Adrenal gland (tissue), 12 donors: Measurements from ENCODE around the gene ADAMTS13. TPM values are rescaled to one million over a fixed set of nuclear protein-coding genes. Genes with fewer than 3 reads are reported as not detected.

Source experiments
- DNase-seq, 7 donors: peaks; one replicate each; pipeline ENCODE4 v3.0.0-alpha.2; 2019 to 2020
- H3K27ac ChIP-seq, 5 donors: fragments of 200-600 bp; sonication (generic) in 4 of 5; 1 replicate in 3 of 5; 2 replicates in 2 of 5; pipeline versions ENCODE4 v1.5.1 to v1.8.0; 2016 to 2020; ENCODE audit warnings: mild to moderate bottlenecking in 1 of 5
- H3K27me3 ChIP-seq: fragments of 200-600 bp; 2 replicates; pipeline ENCODE4 v1.8.0; 2021
- H3K36me3 ChIP-seq, 2 donors: fragments of 200-600 bp; replicated peaks in 1 of 2; 1 replicate in 1 of 2; 2 replicates in 1 of 2; pipeline versions ENCODE4 v1.5.1 to v1.8.0; 2018 to 2022
- H3K4me1 ChIP-seq, 2 donors: fragments of 200-600 bp; replicated peaks in 1 of 2; 1 replicate in 1 of 2; 2 replicates in 1 of 2; pipeline versions ENCODE4 v1.5.1 to v1.8.0; 2018 to 2021
- H3K4me3 ChIP-seq, 4 donors: fragments of 200-600 bp; sonication (generic) in 3 of 4; one replicate each; pipeline ENCODE4 v1.5.1; 2016 to 2018
- H3K9me3 ChIP-seq, 3 donors: fragments of 200-600 bp; sonication (generic) in 1 of 3; replicated peaks in 1 of 3; 1 replicate in 2 of 3; 2 replicates in 1 of 3; pipeline versions ENCODE4 v1.5.1 to v1.8.0; 2016 to 2021
- POLR2A ChIP-seq, 2 donors: fragments of 450-650 bp; IDR thresholded peaks; one replicate each; pipeline ENCODE4 v1.6.1; 2017; ENCODE audit warnings: antibody characterized with exemption in 2 of 2, mild to moderate bottlenecking in 2 of 2, moderate library complexity in 1 of 2
- WGBS, 4 donors: extraction: QIAGEN DNeasy Blood & Tissue Kit in 2 of 4; methylation state at CpG; one replicate each; pipeline versions ENCODE4 v1.1.5 to v1.1.7; 2013 to 2017; 5-methylcytosine and 5-hydroxymethylcytosine counted together
- intact Hi-C, 2 donors: fragments of 100-400 bp; cut with DNase I; formaldehyde crosslinking; loops; one replicate each; pipeline versions ENCODE4 v1.14.1 to v1.15.0; 2022 to 2023
- polyA plus RNA-seq, 3 donors: library from polyadenylated mRNA; stranded (reverse); fragments of 200-250 nt in 2 of 3; fragments of 350-450 nt in 1 of 3; fragmentation: Illumina TruSeq in 1 of 3; extraction: RNeasy Lipid Tissue Mini Kit (QIAGEN cat#74804) in 1 of 3; gene quantifications; one replicate each; pipeline ENCODE4 v1.2.3, GENCODE V29; 2013 to 2014
- total RNA-seq, 9 donors: library from RNA; depleted of rRNA in 4 of 9; stranded (reverse); fragments of >200 nt in 4 of 9; fragments of 120-200 nt in 1 of 9; fragmentation: NEBNext Ultra II Directional in 1 of 9; extraction: Animal tissue kit (Norgen Biotek cat#: 25700) in 1 of 9; gene quantifications; one replicate each; pipeline versions ENCODE4 v1.1.0 to v1.2.4, GENCODE V29; 2013 to 2023
- TF ChIP-seq, protein P1 (sequence below), 6 experiments: fragments of 450-650 bp in 4 of 6; fragments of 200-600 bp in 2 of 6; sonication (generic) in 1 of 6; IDR thresholded peaks; 1 replicate in 5 of 6; 2 replicates in 1 of 6; pipeline versions ENCODE4 v1.5.1 to v1.8.0; 2016 to 2021; ENCODE audit warnings: antibody characterized with exemption in 6 of 6, mild to moderate bottlenecking in 2 of 6, moderate library complexity in 1 of 6
- donor health status: healthy with polysubstance abuse.
- donor health status: Bipolar disorder and iron deficiency.
- donor health status: DM: yes; HTN: yes; CAD: no.
- donor health status: DM: no; HTN: no; CAD: no.
- donor health status: DM: no; HTN: no; CAD: no.
- donor health status: DM: yes; HTN: yes; CAD: no.

ADAMTS13 gene
- total and polyA plus RNA-seq, 12 donors = 0.15 to 19.9 (median 2.0) TPM

DNA sequence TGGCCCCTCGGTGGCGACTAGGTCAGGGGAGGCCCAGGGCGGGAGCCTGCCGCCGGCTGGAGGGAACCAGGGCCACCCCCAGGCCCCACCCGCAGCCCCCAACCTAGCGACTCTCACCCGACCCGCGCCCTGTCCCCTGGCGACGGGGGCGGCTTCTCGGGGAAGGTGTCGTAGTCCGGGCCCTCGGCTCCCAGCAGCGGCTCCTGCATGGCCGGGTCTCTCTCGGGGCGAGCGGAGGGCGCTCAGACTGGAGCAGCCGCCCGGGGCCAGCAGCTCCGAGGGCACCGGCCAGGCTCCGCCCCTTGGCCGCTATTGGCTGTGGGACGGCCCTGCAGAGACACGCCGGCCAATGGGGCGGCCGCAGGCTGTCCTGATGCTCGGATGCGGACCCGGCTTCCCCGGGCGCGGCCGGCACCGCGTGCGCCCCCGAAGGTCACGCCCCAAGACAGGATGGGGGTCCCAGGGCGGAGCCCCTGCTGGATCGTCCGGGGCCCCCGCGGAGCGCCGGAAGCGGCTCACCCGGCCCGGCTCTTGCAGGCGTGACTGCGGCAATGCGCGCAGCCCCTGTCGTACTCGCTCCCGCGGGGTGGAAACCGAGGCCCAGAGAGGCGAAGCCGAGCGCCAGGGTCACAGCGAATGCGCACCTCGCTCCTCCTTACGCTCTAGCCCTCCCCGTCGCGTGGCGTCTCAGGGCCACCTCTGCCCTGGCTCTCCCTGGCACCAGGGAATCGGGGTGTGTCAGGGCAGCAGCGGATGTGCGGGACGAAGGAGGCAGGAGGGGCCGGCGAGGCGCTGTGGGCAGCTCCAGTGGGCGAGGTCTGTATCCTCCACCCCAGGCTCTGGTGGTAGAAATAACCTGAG lies 56.9 kb downstream of the ADAMTS13 start, which contains the start of gene SLC2A6:
Gene SLC2A6 (minus strand): TSS at position 249 of the 861 bp plus-strand sequence. CDS start 40 bp downstream, at position 209.
- DNase-seq = peak; percentile 78 to 91 (median 84)
- H3K9me3 ChIP-seq = no peaks in the 10 kb centered on the region
- peak within 1 kb of the TSS in 2 of 5 donors; percentile 37 to 51 for H3K27ac ChIP-seq
- H3K36me3 ChIP-seq = no peaks in the 10 kb centered on the region
- WGBS, 4 donors = 1 to 3% (median 1%) methylated on average over 7 to 84 of the region's 84 CpGs
- intact Hi-C loops = no loop called here
- TF ChIP-seq, protein P1, sequence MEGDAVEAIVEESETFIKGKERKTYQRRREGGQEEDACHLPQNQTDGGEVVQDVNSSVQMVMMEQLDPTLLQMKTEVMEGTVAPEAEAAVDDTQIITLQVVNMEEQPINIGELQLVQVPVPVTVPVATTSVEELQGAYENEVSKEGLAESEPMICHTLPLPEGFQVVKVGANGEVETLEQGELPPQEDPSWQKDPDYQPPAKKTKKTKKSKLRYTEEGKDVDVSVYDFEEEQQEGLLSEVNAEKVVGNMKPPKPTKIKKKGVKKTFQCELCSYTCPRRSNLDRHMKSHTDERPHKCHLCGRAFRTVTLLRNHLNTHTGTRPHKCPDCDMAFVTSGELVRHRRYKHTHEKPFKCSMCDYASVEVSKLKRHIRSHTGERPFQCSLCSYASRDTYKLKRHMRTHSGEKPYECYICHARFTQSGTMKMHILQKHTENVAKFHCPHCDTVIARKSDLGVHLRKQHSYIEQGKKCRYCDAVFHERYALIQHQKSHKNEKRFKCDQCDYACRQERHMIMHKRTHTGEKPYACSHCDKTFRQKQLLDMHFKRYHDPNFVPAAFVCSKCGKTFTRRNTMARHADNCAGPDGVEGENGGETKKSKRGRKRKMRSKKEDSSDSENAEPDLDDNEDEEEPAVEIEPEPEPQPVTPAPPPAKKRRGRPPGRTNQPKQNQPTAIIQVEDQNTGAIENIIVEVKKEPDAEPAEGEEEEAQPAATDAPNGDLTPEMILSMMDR (IDR thresholded peaks at IDR 0.05) = no peak
- peak; percentile 38 to 53 for TF ChIP-seq POLR2A (IDR thresholded peaks at IDR 0.05)
- H3K27me3 ChIP-seq = no peaks in the 10 kb centered on the region
- H3K4me1 ChIP-seq = peaks cover 0 to 20% of the 10 kb centered on the region in 2 donors
- peak within 1 kb of the TSS in 2 of 4 donors; percentile 40 to 44 for H3K4me3 ChIP-seq

DNA sequence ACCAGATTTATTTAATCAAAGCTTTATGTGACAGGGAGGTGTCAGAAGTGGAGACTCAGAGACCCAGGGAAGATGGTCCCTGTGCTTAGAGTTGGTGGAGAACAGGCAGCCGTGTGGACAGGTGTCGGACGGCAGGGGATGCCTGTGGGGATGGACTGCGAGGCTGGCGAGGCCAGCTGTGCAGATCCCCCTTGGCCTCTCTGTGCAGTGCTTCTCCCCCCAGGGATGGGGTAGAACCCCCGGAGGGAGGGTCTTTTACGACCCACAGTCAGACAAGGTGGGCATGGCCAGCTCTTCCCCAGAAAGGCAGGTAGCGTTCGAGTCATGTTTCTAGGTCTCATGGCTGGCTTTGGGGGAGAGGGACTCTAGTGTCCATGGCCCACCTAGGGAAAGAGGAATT lies 61.4 kb downstream of the ADAMTS13 start:
- WGBS, 4 donors = 75 to 88% (median 83%) methylated on average over 9 of the region's 9 CpGs
- intact Hi-C loops = loop anchor here (10.0 kb wide), 3 partner anchors 129 to 459 kb away; partner anchors contain the start of genes SURF1 (in 2 of the 2) and SURF2 (in 2 of the 2)
- no peak overlapping the region for H3K27ac ChIP-seq

DNA sequence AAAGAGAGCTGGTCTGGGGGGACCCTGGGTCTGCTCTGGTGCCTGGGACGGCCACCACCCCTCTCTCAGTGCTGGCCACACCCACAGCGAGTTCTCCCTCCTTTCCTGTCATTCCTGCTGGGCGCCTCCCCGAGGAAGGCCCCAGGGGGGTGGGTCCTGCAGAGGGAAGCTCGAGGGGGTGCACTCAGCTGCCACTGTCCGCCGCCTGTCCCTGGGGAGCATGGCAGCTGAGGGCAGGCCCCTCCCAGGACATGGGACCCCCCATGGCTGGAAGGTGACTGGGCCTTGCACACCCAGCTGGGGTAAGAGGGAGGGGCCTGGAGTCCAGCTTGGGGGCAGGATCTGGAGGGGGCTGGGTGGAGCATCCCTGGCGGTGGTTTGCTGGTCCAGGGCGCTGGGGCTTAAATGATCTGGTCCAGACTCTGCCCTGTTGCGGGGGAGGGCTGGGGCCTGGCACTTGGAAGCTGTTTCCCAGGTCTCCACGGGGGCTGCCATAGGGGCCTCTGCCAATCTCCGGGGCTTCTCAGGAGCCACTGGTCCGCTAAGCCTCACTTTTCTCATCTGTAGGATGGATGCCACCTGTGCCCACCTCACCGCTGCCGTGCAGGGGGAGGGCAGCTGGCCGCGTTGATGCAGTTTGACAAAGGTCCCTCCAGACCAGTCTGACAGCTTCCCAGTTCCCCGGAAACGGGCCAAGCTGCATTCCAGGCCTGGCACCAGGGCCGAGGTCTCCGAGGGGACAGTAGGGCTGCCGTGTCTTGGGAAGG lies 62.7 kb downstream of the ADAMTS13 start:
- H3K27ac ChIP-seq = no peak overlapping the region
- no peaks in the 10 kb centered on the region for H3K36me3 ChIP-seq
- intact Hi-C loops = loop anchor here (5.0 to 10.0 kb wide), 5 partner anchors 78 to 460 kb away; partner anchors contain the start of genes SURF1 (in 2 of the 2) and SURF2 (in 2 of the 2)
- no peaks in the 10 kb centered on the region for H3K27me3 ChIP-seq
- TF ChIP-seq, protein P1 (IDR thresholded peaks at IDR 0.05) = no peak
- no peak for TF ChIP-seq POLR2A (IDR thresholded peaks at IDR 0.05)
- no peak for DNase-seq
- 55 to 90% (median 75%) methylated on average over 2 to 22 of the region's 22 CpGs for WGBS, 4 donors
- no peak overlapping the region for H3K4me3 ChIP-seq
- no peaks in the 10 kb centered on the region for H3K9me3 ChIP-seq
- peaks cover 0 to 5% of the 10 kb centered on the region in 2 donors for H3K4me1 ChIP-seq

More for the DNA sequence above, 61.4 kb downstream of the ADAMTS13 start:
- Histone ChIP-seq H3K36me3 (no peaks in the 10 kb centered on the region), H3K4me1 (peaks cover 0 to 15% of the 10 kb centered on the region in 2 donors), H3K9me3 (no peaks in the 10 kb centered on the region), H3K4me3 (no peak overlapping the region), H3K27me3 (no peaks in the 10 kb centered on the region)
- DNase-seq = no peak
- TF ChIP-seq, protein P1 (IDR thresholded peaks at IDR 0.05) = no peak
- TF ChIP-seq POLR2A (IDR thresholded peaks at IDR 0.05) = no peak
